IgD-negative memory B cell (primary cell): ENCODE results near the gene CYP20A1. TPM values are rescaled to one million over a fixed set of nuclear protein-coding genes. Genes with fewer than 3 reads are reported as not detected.
"Not testable (repeated sequence)": the region's sequence is repeated elsewhere in the genome, so short reads cannot be mapped to it uniquely, and the experiment has no call there.

ENCODE experiments used
- H3K27ac Mint-ChIP-seq, 3 donors: one replicate each; pipeline ENCODE4 v1.8.0; 2020 to 2022; ENCODE audit warnings: mild to moderate bottlenecking in 3 of 3, mixed read lengths in 3 of 3, moderate library complexity in 1 of 3
- H3K27me3 Mint-ChIP-seq: one replicate; pipeline ENCODE4 v1.8.0; 2021; ENCODE audit warnings: mixed read lengths
- H3K36me3 Mint-ChIP-seq: one replicate; pipeline ENCODE4 v1.8.0; 2020; ENCODE audit warnings: mild to moderate bottlenecking, mixed read lengths
- H3K4me1 Mint-ChIP-seq, 3 donors: one replicate each; pipeline ENCODE4 v1.8.0; 2020 to 2022; ENCODE audit warnings: mixed read lengths in 3 of 3, mild to moderate bottlenecking in 1 of 3
- H3K4me3 Mint-ChIP-seq, 4 donors: one replicate each; pipeline ENCODE4 v1.8.0; 2020 to 2022; ENCODE audit warnings: mild to moderate bottlenecking in 4 of 4, mixed read lengths in 4 of 4, moderate library complexity in 3 of 4
- H3K9me3 Mint-ChIP-seq, 3 donors: one replicate each; pipeline ENCODE4 v1.8.0; 2020 to 2021; ENCODE audit warnings: mixed read lengths in 3 of 3, mild to moderate bottlenecking in 1 of 3
- polyA plus RNA-seq: library from polyadenylated mRNA; unstranded; fragments of 300-500 nt; fragmentation: Illumina TruSeq; gene quantifications from one replicate; pipeline ENCODE4 v1.2.3, GENCODE V29; 2021

CYP20A1 gene
- polyA plus RNA-seq, 1 donor from 2014 or later = 34.9 TPM

GRCh38 chr2:203328760-203329540, 90.1 kb downstream of the CYP20A1 start:
- Mint-ChIP-seq H3K9me3 (no peaks in the 10 kb centered on the region), H3K36me3 (no peaks in the 10 kb centered on the region), H3K4me1 (peaks cover 11 to 16% (median 11%) of the 10 kb centered on the region in 3 donors), H3K27me3 (peaks cover 1% of the 10 kb centered on the region), H3K4me3 (peak overlapping the region; percentile 88 to 98 (median 93)), H3K27ac (peak overlapping the region in 2 of 3 donors; percentile 55 to 70)

GRCh38 chr2:203330434-203330833, 91.6 kb downstream of the CYP20A1 start:
- Mint-ChIP-seq H3K27me3 (peaks cover 1% of the 10 kb centered on the region), H3K27ac (no peak overlapping the region), H3K9me3 (no peaks in the 10 kb centered on the region), H3K4me3 (peak overlapping the region in 2 of 4 donors; percentile 55 to 88), H3K36me3 (no peaks in the 10 kb centered on the region), H3K4me1 (peaks cover 11 to 16% (median 13%) of the 10 kb centered on the region in 3 donors)

- no peaks in the 10 kb centered on the region for H3K9me3 Mint-ChIP-seq
- no peak overlapping the region for H3K27ac Mint-ChIP-seq
- peaks cover 0 to 6% (median 5%) of the 10 kb centered on the region in 3 donors for H3K4me1 Mint-ChIP-seq
- H3K4me3 Mint-ChIP-seq = no peak overlapping the region
- peaks cover 8% of the 10 kb centered on the region for H3K36me3 Mint-ChIP-seq
- no peaks in the 10 kb centered on the region for H3K27me3 Mint-ChIP-seq
Observed at GRCh38 chr2:203338322-203338721, 99.5 kb downstream of the CYP20A1 start.

- H3K4me1 Mint-ChIP-seq = peaks cover 0 to 5% (median 4%) of the 10 kb centered on the region in 3 donors
- H3K9me3 Mint-ChIP-seq = no peaks in the 10 kb centered on the region
- H3K27ac Mint-ChIP-seq = no peak overlapping the region
- H3K4me3 Mint-ChIP-seq = no peak overlapping the region
- H3K27me3 Mint-ChIP-seq = no peaks in the 10 kb centered on the region
- H3K36me3 Mint-ChIP-seq = peaks cover 11% of the 10 kb centered on the region
Observed at GRCh38 chr2:203340791-203341487, 102.1 kb downstream of the CYP20A1 start.

- peaks cover 10% of the 10 kb centered on the region for H3K36me3 Mint-ChIP-seq
- no peaks in the 10 kb centered on the region for H3K9me3 Mint-ChIP-seq
- no peak overlapping the region for H3K4me3 Mint-ChIP-seq
- no peak overlapping the region for H3K27ac Mint-ChIP-seq
- H3K27me3 Mint-ChIP-seq = no peaks in the 10 kb centered on the region
- H3K4me1 Mint-ChIP-seq = peaks cover 0 to 6% (median 4%) of the 10 kb centered on the region in 3 donors
Observed at GRCh38 chr2:203341741-203342310, 103.0 kb downstream of the CYP20A1 start.

- H3K4me1 Mint-ChIP-seq, H3K27me3 Mint-ChIP-seq, H3K27ac Mint-ChIP-seq, H3K4me3 Mint-ChIP-seq, H3K36me3 Mint-ChIP-seq, H3K9me3 Mint-ChIP-seq: not testable (repeated sequence)
Observed at GRCh38 chr2:203342374-203342773, 103.6 kb downstream of the CYP20A1 start.

GRCh38 chr2:203344667-203345066, 105.8 kb downstream of the CYP20A1 start:
- H3K27ac Mint-ChIP-seq = no peak overlapping the region
- no peak overlapping the region for H3K4me3 Mint-ChIP-seq
- H3K9me3 Mint-ChIP-seq = no peaks in the 10 kb centered on the region
- peaks cover 0 to 4% (median 3%) of the 10 kb centered on the region in 3 donors for H3K4me1 Mint-ChIP-seq
- H3K27me3 Mint-ChIP-seq = no peaks in the 10 kb centered on the region
- peaks cover 6% of the 10 kb centered on the region for H3K36me3 Mint-ChIP-seq

- H3K36me3 Mint-ChIP-seq = peaks cover 4% of the 10 kb centered on the region
- H3K4me1 Mint-ChIP-seq = peaks cover 0 to 2% (median 1%) of the 10 kb centered on the region in 3 donors
- H3K4me3 Mint-ChIP-seq = no peak overlapping the region
- H3K27me3 Mint-ChIP-seq = no peaks in the 10 kb centered on the region
- no peaks in the 10 kb centered on the region for H3K9me3 Mint-ChIP-seq
- no peak overlapping the region for H3K27ac Mint-ChIP-seq
Observed at GRCh38 chr2:203346612-203347011, 107.8 kb downstream of the CYP20A1 start.

- H3K27me3 Mint-ChIP-seq = no peaks in the 10 kb centered on the region
- H3K36me3 Mint-ChIP-seq = peaks cover 6% of the 10 kb centered on the region
Observed at GRCh38 chr2:203347375-203347774, 108.6 kb downstream of the CYP20A1 start.

GRCh38 chr2:203352604-203353255, 113.9 kb downstream of the CYP20A1 start:
- no peaks in the 10 kb centered on the region for H3K4me1 Mint-ChIP-seq
- H3K27me3 Mint-ChIP-seq = no peaks in the 10 kb centered on the region
- H3K9me3 Mint-ChIP-seq = no peaks in the 10 kb centered on the region
- H3K27ac Mint-ChIP-seq = no peak overlapping the region
- H3K4me3 Mint-ChIP-seq = no peak overlapping the region
- peaks cover 1% of the 10 kb centered on the region for H3K36me3 Mint-ChIP-seq

More at GRCh38 chr2:203347375-203347774, 108.6 kb downstream of the CYP20A1 start:
- no peak overlapping the region for H3K4me3 Mint-ChIP-seq
- no peaks in the 10 kb centered on the region for H3K9me3 Mint-ChIP-seq
- H3K27ac Mint-ChIP-seq = no peak overlapping the region
- peaks cover 0 to 2% (median 1%) of the 10 kb centered on the region in 3 donors for H3K4me1 Mint-ChIP-seq

- no peak overlapping the region for H3K27ac Mint-ChIP-seq
- no peak overlapping the region for H3K4me3 Mint-ChIP-seq
- no peaks in the 10 kb centered on the region for H3K4me1 Mint-ChIP-seq
- H3K36me3 Mint-ChIP-seq = peaks cover 4% of the 10 kb centered on the region
- peaks cover 0 to 4% (median 0%) of the 10 kb centered on the region in 3 donors for H3K9me3 Mint-ChIP-seq
- H3K27me3 Mint-ChIP-seq = no peaks in the 10 kb centered on the region
Observed at GRCh38 chr2:203354966-203355365, 116.1 kb downstream of the CYP20A1 start.

Other genes starting within 250 kb of the CYP20A1 start
- gene NBEAL1, start 224.1 kb upstream of the CYP20A1 start, polyA plus RNA-seq = 4.9 TPM
- gene ABI2, start 89.4 kb downstream of the CYP20A1 start, polyA plus RNA-seq = 12.9 TPM